Upper lobe of right lung (tissue), 1 donor: Measurements from ENCODE around the gene B3GAT2. TPM values are rescaled to one million over a fixed set of nuclear protein-coding genes. Genes with fewer than 3 reads are reported as not detected.

ENCODE experiments used
- ATAC-seq: fragments of 200-7000 bp; cut with Tn5 transposase; one replicate; pipeline ENCODE4 v1.9.1; 2020; ENCODE audit warnings: mild to moderate bottlenecking, moderate library complexity
- DNase-seq: peaks from one replicate; pipeline ENCODE4 v3.0.0-alpha.2; 2020
- H3K27ac ChIP-seq: fragments of 200-600 bp; one replicate; pipeline ENCODE4 v1.8.0; 2022
- H3K27me3 ChIP-seq: fragments of 200-600 bp; one replicate; pipeline ENCODE4 v1.8.0; 2022; ENCODE audit warnings: mild to moderate bottlenecking
- H3K36me3 ChIP-seq: fragments of 200-600 bp; one replicate; pipeline ENCODE4 v1.8.0; 2022
- H3K4me1 ChIP-seq: fragments of 200-600 bp; one replicate; pipeline ENCODE4 v1.8.0; 2022
- H3K4me3 ChIP-seq: fragments of 200-600 bp; one replicate; pipeline ENCODE4 v1.8.0; 2022; ENCODE audit warnings: mild to moderate bottlenecking
- H3K9me3 ChIP-seq: fragments of 200-600 bp; one replicate; pipeline ENCODE4 v1.8.0; 2022
- intact Hi-C: fragments of 100-400 bp; cut with DNase I; formaldehyde crosslinking; loops from one replicate; pipeline ENCODE4 v1.11.0; 2022
- long read RNA-seq: library from polyadenylated mRNA; unstranded; transcript quantifications from one replicate; pipeline ENCODE4 v2.0.0, GENCODE V29; 2021
- total RNA-seq: library from RNA; stranded (reverse); fragmentation: NEBNext Ultra II Directional; extraction: Animal tissue kit (Norgen Biotek cat#: 25700); gene quantifications from one replicate; pipeline ENCODE4 v1.2.1, GENCODE V29; 2021
- TF ChIP-seq, protein P1 (sequence below): fragments of 200-600 bp; IDR thresholded peaks from one replicate; pipeline ENCODE4 v1.8.0; 2022; ENCODE audit warnings: antibody characterized with exemption
- donor health status: DM: no; HTN: yes; CAD: no; lungs with severe emphysema.

The B3GAT2 gene
- not detected for total RNA-seq
- long read RNA-seq = 0 reads

DNA sequence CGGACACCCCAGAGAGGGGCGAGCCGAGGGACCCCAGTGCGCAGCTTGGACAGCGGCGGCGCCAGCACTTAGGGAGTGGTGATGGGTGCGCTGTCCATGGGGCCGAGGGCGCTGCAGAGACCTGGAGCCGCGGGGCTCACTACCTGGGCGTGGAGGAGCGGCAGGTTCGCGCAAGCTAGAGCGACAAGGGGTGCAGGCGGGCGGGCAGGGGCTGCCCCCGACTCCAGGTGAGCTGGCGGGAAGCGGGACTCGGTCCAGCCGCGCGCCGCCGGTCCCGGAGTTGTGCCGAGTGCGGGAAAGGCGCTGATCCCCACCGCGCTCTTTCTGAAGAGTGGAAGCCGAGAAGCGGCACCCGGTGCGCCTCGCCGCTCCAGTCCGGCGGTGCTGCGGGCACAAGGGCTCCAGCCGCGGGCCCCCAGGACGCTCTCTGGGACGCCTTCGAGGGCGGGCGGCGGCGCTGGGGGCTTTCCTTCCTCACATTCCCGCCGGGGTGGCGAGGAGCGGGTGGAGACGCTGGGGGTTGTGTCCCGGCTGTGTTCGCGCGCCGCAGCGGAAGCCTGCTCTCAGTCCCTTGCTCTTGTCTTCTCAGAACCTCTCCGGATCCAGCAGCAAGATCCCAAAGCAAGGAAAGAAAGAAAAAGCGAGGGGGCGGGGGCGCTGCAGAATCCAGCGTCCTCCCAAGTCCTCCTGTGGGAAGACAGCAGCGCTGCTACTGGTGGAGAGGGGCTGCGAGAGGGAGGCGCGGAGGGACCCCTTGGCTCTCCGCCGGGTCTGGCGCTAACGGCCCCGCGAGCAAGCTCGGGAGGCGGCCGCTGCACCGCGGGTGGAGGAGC is at the start of gene B3GAT2:
B3GAT2 (minus strand) TSS at position 610 of the 833 bp plus-strand sequence. CDS start 631 bp downstream, outside the sequence.
- ATAC-seq (peak; percentile 21), DNase-seq (peak; percentile 67)
- Histone ChIP-seq H3K9me3 (no peaks in the 10 kb centered on the region), H3K27ac (no peak within 1 kb of the TSS), H3K36me3 (no peaks in the 10 kb centered on the region), H3K4me3 (peak within 1 kb of the TSS; percentile 53), H3K4me1 (peaks cover 22% of the 10 kb centered on the region), H3K27me3 (peaks cover 33% of the 10 kb centered on the region)
- intact Hi-C loops = no loop called here
- TF ChIP-seq, protein P1, sequence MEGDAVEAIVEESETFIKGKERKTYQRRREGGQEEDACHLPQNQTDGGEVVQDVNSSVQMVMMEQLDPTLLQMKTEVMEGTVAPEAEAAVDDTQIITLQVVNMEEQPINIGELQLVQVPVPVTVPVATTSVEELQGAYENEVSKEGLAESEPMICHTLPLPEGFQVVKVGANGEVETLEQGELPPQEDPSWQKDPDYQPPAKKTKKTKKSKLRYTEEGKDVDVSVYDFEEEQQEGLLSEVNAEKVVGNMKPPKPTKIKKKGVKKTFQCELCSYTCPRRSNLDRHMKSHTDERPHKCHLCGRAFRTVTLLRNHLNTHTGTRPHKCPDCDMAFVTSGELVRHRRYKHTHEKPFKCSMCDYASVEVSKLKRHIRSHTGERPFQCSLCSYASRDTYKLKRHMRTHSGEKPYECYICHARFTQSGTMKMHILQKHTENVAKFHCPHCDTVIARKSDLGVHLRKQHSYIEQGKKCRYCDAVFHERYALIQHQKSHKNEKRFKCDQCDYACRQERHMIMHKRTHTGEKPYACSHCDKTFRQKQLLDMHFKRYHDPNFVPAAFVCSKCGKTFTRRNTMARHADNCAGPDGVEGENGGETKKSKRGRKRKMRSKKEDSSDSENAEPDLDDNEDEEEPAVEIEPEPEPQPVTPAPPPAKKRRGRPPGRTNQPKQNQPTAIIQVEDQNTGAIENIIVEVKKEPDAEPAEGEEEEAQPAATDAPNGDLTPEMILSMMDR = no peak

GRCh38 chr6:70998148-70998547 is 41.3 kb upstream of the B3GAT2 start:
- H3K27ac ChIP-seq = no peak overlapping the region
- no peak overlapping the region for H3K4me3 ChIP-seq
- intact Hi-C loops = no loop called here
- DNase-seq (no peak), ATAC-seq (no peak)
- peaks cover 6% of the 10 kb centered on the region for H3K27me3 ChIP-seq
- H3K9me3 ChIP-seq = no peaks in the 10 kb centered on the region
- TF ChIP-seq, protein P1 = no peak
- no peaks in the 10 kb centered on the region for H3K36me3 ChIP-seq
- H3K4me1 ChIP-seq = no peaks in the 10 kb centered on the region

GRCh38 chr6:70997379-70997778 is 40.5 kb upstream of the B3GAT2 start:
- Histone ChIP-seq H3K4me3 (no peak overlapping the region), H3K36me3 (no peaks in the 10 kb centered on the region), H3K4me1 (no peaks in the 10 kb centered on the region), H3K9me3 (no peaks in the 10 kb centered on the region), H3K27ac (no peak overlapping the region), H3K27me3 (peaks cover 6% of the 10 kb centered on the region)
- DNase-seq (no peak), ATAC-seq (no peak)
- intact Hi-C loops = no loop called here
- TF ChIP-seq, protein P1 = no peak

DNA sequence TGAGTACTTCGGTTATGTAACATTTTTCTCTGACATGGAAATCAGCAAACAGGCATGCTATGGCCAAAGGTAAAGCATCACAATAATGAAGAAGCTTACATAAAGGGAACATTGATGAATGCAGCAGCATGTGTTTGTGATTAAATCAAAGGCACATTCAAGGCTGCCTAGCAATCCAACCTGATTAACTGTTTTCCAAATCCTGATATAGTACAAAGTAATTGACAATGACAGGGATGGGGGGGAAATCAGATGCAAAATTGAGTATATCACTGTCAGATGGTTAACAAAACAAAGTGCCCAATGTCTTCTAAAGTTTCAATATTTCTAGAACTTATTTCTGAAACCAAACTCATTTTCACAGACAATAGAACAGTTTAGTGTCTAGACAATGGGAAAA is 39.2 kb upstream of the B3GAT2 start:
- H3K4me1 ChIP-seq = no peaks in the 10 kb centered on the region
- peaks cover 6% of the 10 kb centered on the region for H3K27me3 ChIP-seq
- no peaks in the 10 kb centered on the region for H3K9me3 ChIP-seq
- TF ChIP-seq, protein P1 = no peak
- H3K4me3 ChIP-seq = no peak overlapping the region
- H3K27ac ChIP-seq = no peak overlapping the region
- ATAC-seq (no peak), DNase-seq (no peak)
- intact Hi-C loops = no loop called here
- H3K36me3 ChIP-seq = no peaks in the 10 kb centered on the region

DNA sequence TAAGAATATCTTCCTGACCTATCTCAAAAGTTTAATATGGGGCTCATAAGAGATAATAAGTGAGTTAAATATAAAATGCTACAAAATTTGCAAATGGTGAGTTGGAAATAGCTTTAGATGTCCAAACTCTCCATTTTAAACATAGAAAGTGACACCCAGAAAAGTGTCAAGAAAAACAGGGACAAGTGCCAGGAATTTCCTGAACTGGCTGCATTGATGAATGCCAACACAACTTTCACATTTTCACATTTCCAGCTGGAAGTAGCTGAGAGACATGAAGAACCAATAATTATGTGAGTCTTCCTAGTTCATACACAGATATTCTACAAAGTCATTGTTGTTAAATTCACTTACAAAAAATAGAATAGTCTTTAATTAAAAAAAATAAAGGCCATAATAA is 38.6 kb upstream of the B3GAT2 start:
- H3K4me3 ChIP-seq = no peak overlapping the region
- H3K9me3 ChIP-seq = no peaks in the 10 kb centered on the region
- no peak for DNase-seq
- no peaks in the 10 kb centered on the region for H3K4me1 ChIP-seq
- intact Hi-C loops = no loop called here
- H3K27me3 ChIP-seq = peaks cover 6% of the 10 kb centered on the region
- H3K27ac ChIP-seq = no peak overlapping the region
- ATAC-seq = no peak
- no peaks in the 10 kb centered on the region for H3K36me3 ChIP-seq
- TF ChIP-seq, protein P1 = no peak
